HepG2 (cell line): ENCODE results near the gene YAP1. TPM values are rescaled to one million over a fixed set of nuclear protein-coding genes. Genes with fewer than 3 reads are reported as not detected.

Source experiments
- BCL3 ChIP-seq: sonication (generic); formaldehyde crosslinking; IDR thresholded peaks from 2 replicates; pipeline ENCODE4 v1.5.1; 2020; ENCODE audit warnings: mild to moderate bottlenecking, missing genetic modification reagents, moderate library complexity
- BCL6 ChIP-seq: IDR thresholded peaks from 2 replicates; pipeline ENCODE4 v1.6.1; 2016; ENCODE audit warnings: missing genetic modification reagents, missing compliant biosample characterization
- CCAR2 ChIP-seq: fragments of 200-400 bp; formaldehyde crosslinking; optimal IDR thresholded peaks from 2 replicates; pipeline ENCODE3; 2018; ENCODE audit warnings: low read depth, mild to moderate bottlenecking, low read length, moderate library complexity
- CEBPB ChIP-seq: IDR thresholded peaks from 2 replicates; pipeline ENCODE4 v1.6.1; 2011; ENCODE audit warnings: low read depth, low read length, improper control_type of control experiment, borderline replicate concordance
- DRAP1 ChIP-seq: IDR thresholded peaks from 2 replicates; pipeline ENCODE4 v1.6.1; 2016; ENCODE audit warnings: missing genetic modification reagents, missing compliant biosample characterization
- FOXA1 ChIP-seq, 2 experiments: fragments of 450-650 bp in 1 of 2; sonication (generic) in 1 of 2; formaldehyde crosslinking in 1 of 2; IDR thresholded peaks; 2 replicates each; pipeline versions ENCODE4 v1.4.0 to v1.6.1; 2016 to 2020; ENCODE audit warnings: missing genetic modification reagents in 1 of 2
- HIC2 ChIP-seq: sonication (generic); formaldehyde crosslinking; IDR thresholded peaks from 2 replicates; pipeline ENCODE4 v1.9.0; 2022; ENCODE audit warnings: low read depth, missing genetic modification reagents
- MAFG ChIP-seq: sonication (generic); formaldehyde crosslinking; IDR thresholded peaks from 2 replicates; pipeline ENCODE4 v1.5.1; 2020; ENCODE audit warnings: mild to moderate bottlenecking, missing genetic modification reagents
- NCOA1 ChIP-seq: sonication (generic); formaldehyde crosslinking; IDR thresholded peaks from 2 replicates; pipeline ENCODE4 v1.9.0; 2021; ENCODE audit warnings: missing genetic modification reagents
- REL ChIP-seq: sonication (generic); formaldehyde crosslinking; conservative IDR thresholded peaks from 2 replicates; pipeline ENCODE4 v1.8.0; 2022; ENCODE audit warnings: mild to moderate bottlenecking, missing genetic modification reagents, moderate library complexity
- SRF ChIP-seq: IDR thresholded peaks from 2 replicates; pipeline ENCODE4 v1.6.1; 2011; ENCODE audit warnings: mild to moderate bottlenecking, low read depth, low read length, moderate library complexity
- ZNF142 ChIP-seq: sonication (generic); formaldehyde crosslinking; IDR thresholded peaks from 2 replicates; pipeline ENCODE4 v1.4.0; 2020; ENCODE audit warnings: missing genetic modification reagents
- ZNF234 ChIP-seq: sonication (generic); formaldehyde crosslinking; conservative IDR thresholded peaks from 2 replicates; pipeline ENCODE4 v1.5.1; 2020; ENCODE audit warnings: mild to moderate bottlenecking, missing genetic modification reagents
- ZNF251 ChIP-seq: sonication (generic); formaldehyde crosslinking; IDR thresholded peaks from 2 replicates; pipeline ENCODE4 v1.9.0; 2021; ENCODE audit warnings: mild to moderate bottlenecking, missing genetic modification reagents
- ZNF276 ChIP-seq: sonication (generic); formaldehyde crosslinking; IDR thresholded peaks from 2 replicates; pipeline ENCODE4 v1.4.0; 2020; ENCODE audit warnings: mild to moderate bottlenecking, low read depth, missing genetic modification reagents
- ZNF44 ChIP-seq: sonication (generic); formaldehyde crosslinking; IDR thresholded peaks from 2 replicates; pipeline ENCODE4 v1.5.1; 2020; ENCODE audit warnings: mild to moderate bottlenecking, missing genetic modification reagents
- ZNF460 ChIP-seq: sonication (generic); formaldehyde crosslinking; IDR thresholded peaks from 2 replicates; pipeline ENCODE4 v1.5.1; 2020; ENCODE audit warnings: missing genetic modification reagents, mild to moderate bottlenecking, borderline replicate concordance
- ZNF557 ChIP-seq: sonication (generic); formaldehyde crosslinking; IDR thresholded peaks from 2 replicates; pipeline ENCODE4 v1.4.0; 2020; ENCODE audit warnings: missing genetic modification reagents
- ZNF703 ChIP-seq: sonication (generic); formaldehyde crosslinking; IDR thresholded peaks from 2 replicates; pipeline ENCODE4 v1.5.1; 2020; ENCODE audit warnings: missing genetic modification reagents, mild to moderate bottlenecking, moderate library complexity, borderline replicate concordance
- polyA plus RNA-seq, 8 experiments: library from polyadenylated mRNA; depleted of rRNA in 3 of 8; stranded (reverse) in 7 of 8; unstranded in 1 of 8; fragments of >200 nt; fragmentation: Illumina TruSeq in 4 of 8; extraction: Trizol in 4 of 8; gene quantifications; 2 replicates each; pipeline versions ENCODE4 v1.2.1 to v1.2.3, GENCODE V29; 2011 to 2016; ENCODE audit warnings: low read depth in 4 of 8, missing spikeins in 1 of 8, mixed read lengths in 1 of 8; ENCODE audit not compliant: insufficient read depth in 1 of 8
- total RNA-seq, 5 experiments: library from RNA; depleted of rRNA; stranded (reverse); fragments of >200 nt; fragmentation: Illumina TruSeq; extraction: Trizol; gene quantifications; 2 replicates each; pipeline ENCODE4 v1.2.3, GENCODE V29; 2016; ENCODE audit warnings: low read depth in 1 of 5

Gene YAP1
- total and polyA plus RNA-seq, 2 of the 13 experiments (the other 11 are each of a cell fraction or from before 2014, with no cell fraction given), result 59.5 to 91.0 TPM

- TF ChIP-seq ZNF276, result no peak
- no peak for TF ChIP-seq FOXA1 (IDR thresholded peaks at IDR 0.05)
- TF ChIP-seq FOXA1 (CRISPR knock-in tag; IDR thresholded peaks at IDR 0.05), result peak; percentile 86
- TF ChIP-seq SRF, result no peak
- TF ChIP-seq CCAR2, result no peak
- TF ChIP-seq ZNF44 (CRISPR knock-in tag), result no peak
- no peak for TF ChIP-seq REL (CRISPR knock-in tag)
- peak; percentile 89 for TF ChIP-seq CEBPB
- no peak for TF ChIP-seq ZNF557 (CRISPR knock-in tag)
- TF ChIP-seq DRAP1 (CRISPR knock-in tag), result no peak
- no peak for TF ChIP-seq ZNF234 (CRISPR knock-in tag)
- no peak for TF ChIP-seq NCOA1
- TF ChIP-seq MAFG (CRISPR knock-in tag), result no peak
- no peak for TF ChIP-seq BCL3 (CRISPR knock-in tag)
- TF ChIP-seq BCL6, result peak; percentile 82
- no peak for TF ChIP-seq HIC2 (CRISPR knock-in tag)
- TF ChIP-seq ZNF460 (CRISPR knock-in tag), result no peak
- no peak for TF ChIP-seq ZNF142
- TF ChIP-seq ZNF703 (CRISPR knock-in tag), result no peak
- no peak for TF ChIP-seq ZNF251 (CRISPR knock-in tag)
Measured at GRCh38 chr11:102119997-102120396, 9.8 kb downstream of the YAP1 start (continued).
